Stimulated activated CD4-positive, alpha-beta T cell treated with anti-CD3 and anti-CD28 coated beads, Interleukin-15, amount 100 ng/mL, for 48 hours (primary cell): Measurements from ENCODE around the gene ADISSP.

ENCODE experiments used
- DNase-seq, 2 donors: peaks; one replicate each; pipeline ENCODE4 v3.0.0-alpha.2; 2020; ENCODE audit warnings: low read depth in 2 of 2

ADISSP gene

GRCh38 chr20:3738111-3739053 lies 29.2 kb downstream of the ADISSP start:
- no peak for DNase-seq

- no peak for DNase-seq
These were observed 31.8 kb downstream of the ADISSP start for GRCh38 chr20:3735768-3736167.

DNA sequence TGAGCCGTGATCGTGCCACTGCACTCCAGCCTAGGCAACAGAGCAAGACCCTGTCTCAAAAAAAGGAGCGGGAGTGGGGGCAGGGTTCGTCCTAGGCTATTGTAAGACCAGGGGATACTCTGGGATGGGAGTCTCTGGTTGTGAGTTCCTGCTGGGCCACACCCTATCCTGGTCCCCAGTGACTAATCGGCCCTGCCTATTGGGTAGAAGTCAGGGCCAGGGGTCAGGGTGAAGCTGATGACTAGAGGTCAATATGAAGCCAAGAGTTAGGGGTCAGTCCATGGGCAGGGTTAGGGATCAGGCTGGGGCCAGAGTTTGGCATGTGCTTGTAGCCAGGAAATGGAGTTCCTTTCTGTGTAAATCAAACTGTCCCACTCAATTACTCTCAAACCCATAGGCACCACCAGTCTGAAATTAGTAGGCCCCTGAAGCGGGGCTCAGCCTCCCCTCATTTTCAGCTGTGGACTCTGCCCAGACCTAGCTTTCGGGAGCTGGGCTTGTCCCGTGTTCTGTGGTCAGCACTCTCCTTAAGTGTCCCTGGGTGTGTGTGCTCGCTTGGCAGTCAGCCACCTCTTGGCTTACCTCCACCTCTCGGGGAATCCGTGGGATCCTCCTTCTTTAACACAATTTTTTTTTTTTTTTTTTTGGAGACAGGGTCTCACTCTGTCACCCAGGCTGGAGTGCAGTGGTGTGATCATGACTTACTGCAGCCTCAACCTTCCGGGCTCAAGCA lies 33.3 kb downstream of the ADISSP start:
- DNase-seq = no peak

DNA sequence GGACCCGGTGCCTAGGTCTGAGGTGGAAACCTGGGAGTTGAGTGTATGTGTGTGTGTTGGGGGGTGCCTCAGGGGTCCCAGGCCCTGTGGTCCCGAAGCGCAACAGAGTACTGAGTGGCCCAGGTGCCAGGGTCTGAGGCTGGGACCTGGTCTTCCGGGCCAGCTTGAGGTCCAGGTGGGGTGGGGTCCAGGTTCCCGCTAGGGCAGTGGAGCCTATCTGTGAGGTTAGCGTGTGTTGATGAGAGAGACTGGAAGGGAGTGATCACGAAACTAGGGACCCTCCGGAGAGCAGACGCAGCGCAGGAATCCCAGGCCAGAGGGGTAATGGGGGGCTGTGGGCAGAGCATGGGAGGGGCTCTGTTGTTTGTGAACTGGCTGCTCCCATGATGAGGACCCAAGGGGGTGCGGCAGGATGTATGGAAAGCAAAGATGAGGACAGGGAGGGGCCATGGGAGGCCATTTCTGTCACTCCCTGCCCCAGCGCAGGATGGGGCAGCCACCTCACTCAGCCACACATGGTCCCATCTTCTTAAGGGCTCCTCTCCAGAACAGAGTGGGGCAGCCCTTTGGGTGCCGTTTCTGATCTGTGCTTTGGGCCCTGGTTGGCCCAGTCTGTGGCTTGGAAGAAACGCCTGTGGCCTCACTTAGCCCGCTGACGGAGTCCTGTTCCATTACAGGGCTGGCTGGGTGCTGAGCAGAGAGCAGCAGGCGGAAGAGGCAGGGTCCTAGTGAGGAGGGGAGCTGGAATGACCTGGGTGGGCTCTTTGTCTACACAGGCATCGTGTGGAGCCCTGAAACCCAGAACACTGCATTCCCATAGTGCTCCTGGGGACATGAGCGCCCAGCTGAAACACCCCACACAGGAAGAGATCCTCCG lies 34.2 kb downstream of the ADISSP start:
- DNase-seq = no peak

DNA sequence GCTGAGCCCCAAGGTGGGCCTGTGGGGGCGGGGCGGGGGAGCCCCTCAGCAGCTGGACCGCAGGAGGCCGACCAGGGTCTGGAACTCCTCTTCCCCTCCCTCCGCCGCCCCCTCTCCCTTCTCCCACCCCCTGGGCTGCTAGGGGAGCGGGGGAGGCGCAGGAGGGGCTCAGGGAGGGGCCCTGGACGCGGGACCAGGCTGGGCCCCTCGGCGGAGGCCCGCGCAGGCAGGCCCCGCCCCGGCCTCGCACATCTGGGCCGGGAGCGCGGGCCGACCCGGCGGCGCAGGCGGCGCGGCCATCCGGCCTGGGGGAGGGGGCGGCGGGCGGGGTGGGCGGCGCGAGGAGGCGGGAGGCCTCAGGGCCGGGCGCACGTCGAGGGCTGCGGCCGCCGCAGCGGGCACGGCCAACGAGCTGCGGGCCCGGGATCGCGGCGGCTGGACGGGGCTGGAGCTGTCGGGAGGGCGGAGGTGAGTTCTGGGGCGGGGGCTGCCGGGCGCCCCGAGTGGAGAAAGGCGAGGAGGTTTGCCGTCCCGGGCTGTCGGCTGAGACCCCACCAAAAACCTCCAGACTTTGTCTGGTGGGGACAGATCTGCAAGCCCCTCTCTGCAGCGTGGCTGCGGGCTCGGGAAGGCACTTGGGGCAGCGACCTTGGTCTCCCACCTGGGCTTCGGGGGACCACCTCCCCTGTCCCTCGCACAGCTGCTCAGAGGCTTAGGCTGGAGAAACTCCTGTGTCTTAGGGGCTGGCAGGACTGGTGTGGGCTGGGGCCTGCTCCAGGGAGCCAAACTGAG lies 35.0 kb downstream of the ADISSP start, which contains the start of gene HSPA12B:
Gene HSPA12B (plus strand): TSS at position 359 of the 792 bp plus-strand sequence. CDS start 5,990 bp downstream, outside the sequence.
- DNase-seq = no peak

DNA sequence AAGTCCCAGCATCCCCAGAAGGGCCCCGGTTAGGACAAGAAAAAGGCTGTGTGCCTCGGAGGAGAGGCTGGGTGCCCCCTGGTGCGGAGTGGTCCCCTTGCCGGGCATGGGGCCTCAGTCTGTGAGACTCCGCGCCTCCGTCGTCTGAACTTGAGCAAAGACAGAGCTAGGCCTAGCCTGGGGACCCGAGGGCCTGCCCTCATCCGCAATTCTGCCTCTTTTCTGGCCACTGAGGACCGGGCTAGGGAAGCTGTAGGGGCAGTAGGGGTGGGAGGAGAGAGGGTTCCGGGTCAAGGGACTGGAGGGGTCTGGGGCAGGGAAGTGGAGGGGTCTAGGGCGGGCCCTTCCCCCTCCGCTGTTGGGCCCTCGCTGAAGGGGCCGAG lies 35.6 kb downstream of the ADISSP start:
- no peak for DNase-seq

- DNase-seq = no peak
These were observed 36.5 kb downstream of the ADISSP start for GRCh38 chr20:3730803-3731672.

- no peak for DNase-seq
These were observed 37.6 kb downstream of the ADISSP start for GRCh38 chr20:3729811-3730540.

GRCh38 chr20:3729378-3729777 lies 38.2 kb downstream of the ADISSP start:
- no peak for DNase-seq

DNA sequence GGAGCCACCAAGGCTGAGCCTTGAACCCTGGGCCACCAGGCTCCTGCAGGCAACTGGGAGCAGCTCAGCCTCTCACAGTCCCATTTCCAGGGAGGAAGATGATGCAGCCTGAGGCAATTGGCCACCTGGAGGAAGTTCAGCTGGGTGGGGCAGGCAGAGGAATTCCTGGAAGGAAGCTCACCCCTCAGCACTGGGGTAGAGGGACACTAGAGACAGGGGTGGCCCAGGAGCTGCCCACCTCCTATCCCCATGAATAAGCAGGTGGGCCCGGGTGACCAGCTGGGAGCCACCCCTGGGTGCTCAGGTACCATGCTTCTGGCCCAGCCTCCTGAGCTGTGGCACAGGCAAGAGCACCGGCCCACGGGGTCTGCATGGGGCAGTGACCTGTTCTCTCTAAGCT lies 38.7 kb downstream of the ADISSP start:
- no peak for DNase-seq

DNA sequence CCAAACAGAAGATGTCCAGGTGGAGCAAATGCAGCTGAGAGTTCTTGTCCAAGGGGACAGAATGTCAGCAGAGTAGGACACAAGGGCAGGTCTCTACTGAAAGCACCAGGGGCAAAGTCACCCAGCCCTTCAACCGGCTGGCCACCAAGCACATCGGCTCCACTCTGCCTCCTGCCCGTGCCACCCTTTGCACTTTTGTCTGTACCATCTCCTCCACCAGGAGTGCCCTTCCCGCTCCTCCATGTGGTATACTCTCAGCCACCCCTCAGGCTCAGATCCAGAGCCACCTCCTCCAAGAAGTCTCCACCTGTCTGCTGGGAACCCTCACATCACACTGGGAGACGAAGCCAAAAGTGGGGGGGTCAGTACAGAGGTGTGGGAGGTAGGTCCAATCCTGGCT lies 39.2 kb downstream of the ADISSP start:
- DNase-seq = no peak

- DNase-seq = no peak
These were observed 40.0 kb downstream of the ADISSP start for GRCh38 chr20:3727401-3728021.

GRCh38 chr20:3724356-3724755 lies 43.2 kb downstream of the ADISSP start:
- no peak for DNase-seq

- DNase-seq = no peak
These were observed 44.3 kb downstream of the ADISSP start for GRCh38 chr20:3723284-3723683.

GRCh38 chr20:3721912-3722311 lies 45.6 kb downstream of the ADISSP start:
- DNase-seq = no peak

DNA sequence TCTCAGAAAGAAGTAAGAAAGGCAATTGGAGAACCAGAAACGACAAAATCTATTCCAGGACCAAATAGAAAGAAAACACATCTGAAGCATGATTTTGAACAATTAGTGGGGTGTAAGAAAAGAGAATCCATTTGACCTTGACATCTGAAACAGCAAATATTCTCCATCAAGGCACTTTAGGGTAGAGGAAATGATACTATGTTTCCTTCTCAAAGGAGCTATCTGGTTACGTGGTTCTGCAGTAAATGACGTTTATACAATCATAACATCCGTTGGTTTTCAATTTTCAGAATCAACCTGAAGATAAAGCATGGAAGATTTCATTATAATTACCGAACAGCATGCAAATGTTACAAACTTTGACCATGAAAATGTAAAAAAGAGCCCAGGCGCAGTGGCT lies 46.9 kb downstream of the ADISSP start:
- DNase-seq = no peak

DNA sequence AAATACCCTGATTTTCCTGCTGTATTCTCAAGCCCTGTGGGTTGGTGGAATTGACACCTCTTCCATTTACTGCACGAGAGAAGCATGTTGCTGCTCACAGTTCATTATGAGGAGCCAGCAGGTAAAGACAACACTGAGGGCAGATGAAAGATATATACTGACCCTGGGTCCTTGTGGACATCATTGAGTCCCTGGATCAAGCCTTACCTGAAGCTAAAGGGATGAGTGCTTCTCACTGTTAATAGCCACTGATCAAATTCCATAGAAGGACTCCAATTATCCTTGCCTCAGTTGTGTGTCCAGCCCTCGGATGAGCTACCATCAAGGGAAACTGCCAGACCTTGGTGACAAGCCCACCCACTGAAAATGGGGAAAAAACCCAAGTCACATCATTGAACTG lies 47.5 kb downstream of the ADISSP start:
- DNase-seq = no peak

- no peak for DNase-seq
These were observed 48.5 kb downstream of the ADISSP start for GRCh38 chr20:3719046-3719445.
